Measurements from ENCODE around the gene LRRC3B.
"Not testable (repeated sequence)": the region's sequence is repeated elsewhere in the genome, so short reads cannot be mapped to it uniquely, and the experiment has no call there.

The LRRC3B gene

GRCh38 chr3:26622621-26623418 is at the start of gene LRRC3B:
TSS of gene LRRC3B (plus strand) at chr3:26622772. CDS start at chr3:26709673, 86,901 bp downstream.
- DNase-seq (ENCODE audit: low spot score), result no peak

- no peak for DNase-seq (ENCODE audit: low spot score)
Measured at GRCh38 chr3:26574766-26575165, 47.8 kb upstream of the LRRC3B start.

- no peak for DNase-seq (ENCODE audit: low spot score)
Measured at GRCh38 chr3:26579116-26579515, 43.5 kb upstream of the LRRC3B start.

GRCh38 chr3:26587571-26587970 is 35.0 kb upstream of the LRRC3B start:
- DNase-seq (ENCODE audit: low spot score), result no peak

- DNase-seq (ENCODE audit: low spot score), result no peak
Measured at GRCh38 chr3:26588931-26589330, 33.6 kb upstream of the LRRC3B start.

- no peak for DNase-seq (ENCODE audit: low spot score)
Measured at GRCh38 chr3:26589678-26590077, 32.9 kb upstream of the LRRC3B start.

- no peak for DNase-seq (ENCODE audit: low spot score)
Measured at GRCh38 chr3:26590919-26591484, 31.6 kb upstream of the LRRC3B start.

- DNase-seq (ENCODE audit: low spot score), result no peak
Measured at GRCh38 chr3:26591926-26592325, 30.6 kb upstream of the LRRC3B start.

- no peak for DNase-seq (ENCODE audit: low spot score)
Measured at GRCh38 chr3:26592451-26592850, 30.1 kb upstream of the LRRC3B start.

- DNase-seq (ENCODE audit: low spot score), result no peak
Measured at GRCh38 chr3:26596335-26596734, 26.2 kb upstream of the LRRC3B start.

GRCh38 chr3:26603311-26603710 is 19.3 kb upstream of the LRRC3B start:
- DNase-seq (ENCODE audit: low spot score), result not testable (repeated sequence)

GRCh38 chr3:26603771-26604170 is 18.8 kb upstream of the LRRC3B start:
- not testable (repeated sequence) for DNase-seq (ENCODE audit: low spot score)

- no peak for DNase-seq (ENCODE audit: low spot score)
Measured at GRCh38 chr3:26614006-26614685, 8.4 kb upstream of the LRRC3B start.

GRCh38 chr3:26621176-26621575 is 1.4 kb upstream of the LRRC3B start:
- no peak for DNase-seq (ENCODE audit: low spot score)

GRCh38 chr3:26621906-26622620 is 509 bp upstream of the LRRC3B start:
- no peak for DNase-seq (ENCODE audit: low spot score)

GRCh38 chr3:26623419-26624208 is 1.0 kb downstream of the LRRC3B start:
- no peak for DNase-seq (ENCODE audit: low spot score)

GRCh38 chr3:26624209-26624765 is 1.7 kb downstream of the LRRC3B start:
- no peak for DNase-seq (ENCODE audit: low spot score)

- DNase-seq (ENCODE audit: low spot score), result no peak
Measured at GRCh38 chr3:26625187-26625586, 2.6 kb downstream of the LRRC3B start.

GRCh38 chr3:26627080-26627479 is 4.5 kb downstream of the LRRC3B start:
- DNase-seq (ENCODE audit: low spot score), result no peak

- no peak for DNase-seq (ENCODE audit: low spot score)
Measured at GRCh38 chr3:26628915-26629314, 6.3 kb downstream of the LRRC3B start.

- DNase-seq (ENCODE audit: low spot score), result no peak
Measured at GRCh38 chr3:26630669-26631389, 8.3 kb downstream of the LRRC3B start.
